GM12891 (cell line): Measurements from ENCODE around the gene AQP12A.

Experiments
- POLR2A ChIP-seq: IDR thresholded peaks from 2 replicates; pipeline ENCODE4 v1.6.1; 2011; ENCODE audit warnings: low read depth, low read length, control low read depth
- POLR2AphosphoS5 ChIP-seq: IDR thresholded peaks from 2 replicates; pipeline ENCODE4 v1.6.1; 2011; ENCODE audit warnings: low read depth, low read length, control low read depth
- POU2F2 ChIP-seq: IDR thresholded peaks from 2 replicates; pipeline ENCODE4 v1.6.1; 2011; ENCODE audit warnings: low read depth, mild to moderate bottlenecking, control low read depth, low read length, moderate library complexity
- SPI1 ChIP-seq: IDR thresholded peaks from 2 replicates; pipeline ENCODE4 v1.6.1; 2011; ENCODE audit warnings: low read depth, low read length, control low read depth
- TAF1 ChIP-seq: IDR thresholded peaks from 2 replicates; pipeline ENCODE4 v1.6.1; 2011; ENCODE audit warnings: low read depth, low read length, control low read depth

DNA sequence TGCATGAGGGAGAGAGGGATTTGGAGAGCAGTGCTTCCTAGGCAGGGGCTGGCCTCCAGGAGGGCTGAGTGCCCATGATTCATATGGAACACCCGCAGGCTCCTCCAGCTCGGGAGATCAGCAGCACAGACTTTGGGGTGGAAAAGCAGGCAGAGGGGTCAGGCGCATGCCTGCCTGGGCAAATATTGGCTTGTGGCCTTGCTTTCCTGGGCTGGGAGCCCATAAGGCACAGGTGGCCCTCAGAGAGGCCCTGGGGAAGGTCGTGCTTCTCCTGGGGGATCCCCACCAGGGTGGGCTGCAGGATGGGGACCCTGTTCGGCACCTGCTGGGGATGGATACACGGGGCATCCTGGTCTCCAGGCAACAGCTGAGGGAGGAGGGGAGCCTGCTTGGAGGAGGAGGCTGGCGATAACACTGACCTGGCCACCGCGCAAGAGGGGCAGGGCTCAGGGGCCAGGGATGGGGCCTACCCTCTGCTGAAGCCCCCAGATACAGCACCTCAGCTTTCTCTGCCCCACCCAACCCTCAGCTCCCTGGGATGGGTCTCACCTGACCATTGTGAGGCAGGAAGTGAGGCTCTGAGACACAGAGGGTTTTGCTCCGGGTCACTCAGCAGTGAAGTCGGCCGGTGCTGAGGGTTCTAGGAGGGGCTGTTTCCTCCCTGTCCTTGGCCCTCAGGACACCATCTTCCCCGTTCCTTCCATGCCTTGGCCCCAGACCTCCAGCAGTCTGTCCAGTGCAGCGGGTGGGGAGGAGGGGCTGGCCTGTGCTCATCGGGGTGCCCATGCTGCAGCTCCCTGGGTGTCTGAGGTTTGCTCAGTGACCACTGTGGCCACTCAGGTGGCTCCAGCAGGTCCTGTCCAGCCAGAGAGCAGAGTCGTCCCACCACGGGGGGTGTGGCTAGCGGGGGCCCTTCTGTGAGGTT, 12.0 kb downstream of the AQP12A start:
- TF ChIP-seq POLR2AphosphoS5 (no peak), TAF1 (no peak), POLR2A (no peak), SPI1 (no peak), POU2F2 (no peak)
